Fibroblast of lung (primary cell): ENCODE results near the gene MAST1. TPM values are rescaled to one million over a fixed set of nuclear protein-coding genes. Genes with fewer than 3 reads are reported as not detected.

Experiments used
- DNase-seq, 2 donors: peaks; one replicate each; pipeline versions ENCODE4 v3.0.0 to v3.0.0-alpha.2; 2010; ENCODE audit warnings: low read depth in 2 of 2
- H2AFZ ChIP-seq: 2 replicates; pipeline ENCODE4 v1.5.1; 2012; ENCODE audit warnings: low read length, control low read depth, inconsistent platforms
- H3K27ac ChIP-seq: 2 replicates; pipeline ENCODE4 v1.5.1; 2011; ENCODE audit warnings: low read length, control low read depth; ENCODE audit not compliant: insufficient read depth
- H3K27me3 ChIP-seq: 2 replicates; pipeline ENCODE4 v1.5.1; 2011; ENCODE audit warnings: mild to moderate bottlenecking, low read length; ENCODE audit not compliant: control insufficient read depth, insufficient read depth
- H3K36me3 ChIP-seq: 2 replicates; pipeline ENCODE4 v1.5.1; 2011; ENCODE audit warnings: low read length; ENCODE audit not compliant: control insufficient read depth, insufficient read depth
- H3K4me1 ChIP-seq: 2 replicates; pipeline ENCODE4 v1.5.1; 2011; ENCODE audit warnings: low read length; ENCODE audit not compliant: control insufficient read depth, insufficient read depth; ENCODE audit errors: extremely low read depth
- H3K4me2 ChIP-seq: 2 replicates; pipeline ENCODE4 v1.5.1; 2011; ENCODE audit warnings: low read length, control low read depth; ENCODE audit not compliant: insufficient read depth; ENCODE audit errors: extremely low read depth
- H3K4me3 ChIP-seq, 4 experiments: fragments of 200-600 bp in 1 of 4; sonication (generic) in 1 of 4; replicated peaks in 1 of 4; 2 replicates each; pipeline ENCODE4 v1.5.1; 2011 to 2016; ENCODE audit warnings: low read length in 4 of 4, low read depth in 3 of 4, mild to moderate bottlenecking in 3 of 4, control low read depth in 2 of 4, inconsistent platforms in 1 of 4, mixed read lengths in 1 of 4; ENCODE audit not compliant: insufficient read depth in 1 of 4; ENCODE audit errors: control extremely low read depth in 1 of 4
- H3K79me2 ChIP-seq: 2 replicates; pipeline ENCODE4 v1.5.1; 2012; ENCODE audit warnings: mild to moderate bottlenecking, low read length, inconsistent platforms; ENCODE audit not compliant: control insufficient read depth, insufficient read depth
- H3K9ac ChIP-seq: 2 replicates; pipeline ENCODE4 v1.5.1; 2011; ENCODE audit warnings: mild to moderate bottlenecking, low read length, control low read depth; ENCODE audit not compliant: insufficient read depth
- H3K9me3 ChIP-seq: 2 replicates; pipeline ENCODE4 v1.5.1; 2012; ENCODE audit warnings: low read depth, low read length; ENCODE audit not compliant: control insufficient read depth, insufficient read depth
- H4K20me1 ChIP-seq: 2 replicates; pipeline ENCODE4 v1.5.1; 2011; ENCODE audit warnings: low read length; ENCODE audit not compliant: control insufficient read depth, insufficient read depth; ENCODE audit errors: extremely low read depth
- CTCF ChIP-seq, 2 donors: IDR thresholded peaks in 1 of 2; conservative IDR thresholded peaks in 1 of 2; 1 replicate in 1 of 2; 2 replicates in 1 of 2; pipeline ENCODE4 v1.5.1; 2011 to 2012; ENCODE audit warnings: low read length in 2 of 2, control low read depth in 1 of 2, inconsistent platforms in 1 of 2, low read depth in 1 of 2, mild to moderate bottlenecking in 1 of 2
- EZH2 ChIP-seq: IDR thresholded peaks from 2 replicates; pipeline ENCODE4 v1.5.1; 2012; ENCODE audit warnings: low read length, control low read depth, mild to moderate bottlenecking; ENCODE audit errors: missing control alignments
- polyA minus RNA-seq: library from RNA; depleted of rRNA, polyadenylated mRNA; stranded (reverse); fragments of >200 nt; gene quantifications from 2 replicates; pipeline ENCODE4 v1.2.3, GENCODE V29; 2011; ENCODE audit warnings: low replicate concordance
- polyA plus RNA-seq, 2 donors: library from polyadenylated mRNA; depleted of rRNA in 1 of 2; stranded (reverse) in 1 of 2; unstranded in 1 of 2; fragments of >200 nt; gene quantifications; 2 replicates each; pipeline ENCODE4 v1.2.1, GENCODE V29; 2011 to 2012; ENCODE audit warnings: missing spikeins in 1 of 2
- total RNA-seq: library from RNA; depleted of rRNA; stranded (reverse); fragments of >200 nt; gene quantifications from 2 replicates; pipeline ENCODE4 v1.2.1, GENCODE V29; 2014

MAST1 gene
- total RNA-seq (0.26 and 1.3 TPM in 2 replicates), polyA plus RNA-seq (0.20 and 0.30 TPM in 2 replicates), polyA minus RNA-seq (5.1 TPM in 1 of 2 replicates, not detected in the other)
- polyA plus RNA-seq (2012): 0.21 and 0.39 TPM in 2 replicates

GRCh38 chr19:12838182-12838885, at the start of gene MAST1:
TSS of gene MAST1 (plus strand) at chr19:12838515. CDS start at chr19:12838573, 58 bp downstream.
- no peak for DNase-seq
- Histone ChIP-seq H3K9me3 (no peaks in the 10 kb centered on the region), H3K27ac (no peak within 1 kb of the TSS), H3K4me3 (peak within 1 kb of the TSS in 2 of 4 experiments; percentile 16 to 28), H3K4me1 (peaks cover 3% of the 10 kb centered on the region), H3K9ac (no peak within 1 kb of the TSS), H3K27me3 (peaks cover 66% of the 10 kb centered on the region), H3K79me2 (no peaks in the 10 kb centered on the region), H4K20me1 (no peaks in the 10 kb centered on the region), H3K4me2 (peak within 1 kb of the TSS; percentile 35), H2AFZ (no peak within 1 kb of the TSS), H3K36me3 (no peaks in the 10 kb centered on the region)
- TF ChIP-seq EZH2: peak; percentile 87
- TF ChIP-seq CTCF (conservative IDR thresholded peaks at IDR 0.05 in 1 of 2, IDR thresholded peaks at IDR 0.05 in 1 of 2; ENCODE audit: low read depth in 1 of 2, low read length in 2 of 2): no peak

- DNase-seq: peak in 1 of 2 donors; percentile 63
- Histone ChIP-seq H3K4me2 (peak overlapping the region; percentile 76), H3K79me2 (peaks cover 20% of the 10 kb centered on the region), H3K27me3 (no peaks in the 10 kb centered on the region), H3K4me1 (peaks cover 30% of the 10 kb centered on the region), H4K20me1 (no peaks in the 10 kb centered on the region), H3K4me3 (peak overlapping the region; percentile 17 to 96 (median 33)), H3K27ac (peak overlapping the region; percentile 97), H2AFZ (no peak overlapping the region), H3K9me3 (no peaks in the 10 kb centered on the region), H3K9ac (peak overlapping the region; percentile 75), H3K36me3 (peaks cover 2% of the 10 kb centered on the region)
- TF ChIP-seq CTCF (conservative IDR thresholded peaks at IDR 0.05 in 1 of 2, IDR thresholded peaks at IDR 0.05 in 1 of 2; ENCODE audit: low read depth in 1 of 2, low read length in 2 of 2): no peak
- TF ChIP-seq EZH2: no peak
These were observed 49.6 kb upstream of the MAST1 start for GRCh38 chr19:12788682-12789097.

- Histone ChIP-seq H2AFZ (no peak overlapping the region), H3K27me3 (no peaks in the 10 kb centered on the region), H3K79me2 (peaks cover 20% of the 10 kb centered on the region), H3K9me3 (no peaks in the 10 kb centered on the region), H3K36me3 (peaks cover 2% of the 10 kb centered on the region), H3K4me3 (peak overlapping the region; percentile 17 to 96 (median 33)), H3K4me1 (peaks cover 25% of the 10 kb centered on the region), H3K27ac (peak overlapping the region; percentile 97), H3K4me2 (peak overlapping the region; percentile 97), H3K9ac (peak overlapping the region; percentile 81), H4K20me1 (no peaks in the 10 kb centered on the region)
- DNase-seq: no peak
- TF ChIP-seq EZH2: no peak
These were observed 49.0 kb upstream of the MAST1 start for GRCh38 chr19:12789098-12789903.
